Anterior cingulate cortex (tissue), 58 donors: ENCODE results near the gene SATB1.

ENCODE experiments used
- DNase-seq, 58 donors: peaks; one replicate each; lab custom pipeline; 2025; lab: John Stamatoyannopoulos, UW

Gene SATB1

GRCh38 chr3:18434711-18435110, 9.6 kb upstream of the SATB1 start:
- no peak for DNase-seq

DNA sequence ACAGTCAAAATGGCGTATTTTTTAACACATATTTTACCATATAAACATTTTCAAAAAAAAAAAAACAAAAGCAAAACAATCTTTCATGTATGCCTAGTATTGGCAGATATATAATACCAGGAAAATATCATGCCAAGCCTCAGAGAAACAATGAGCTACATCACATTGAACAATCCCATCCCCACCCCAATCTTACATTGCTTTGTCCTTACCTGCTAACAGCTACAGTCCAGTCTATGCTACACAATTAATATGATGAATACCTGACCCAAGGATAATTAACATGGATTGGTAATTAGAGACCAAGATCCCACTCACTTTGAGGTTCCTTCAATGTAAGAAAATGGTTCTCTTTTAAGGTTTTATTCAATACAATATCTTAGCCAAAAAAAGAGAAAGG, 7.6 kb upstream of the SATB1 start:
- no peak for DNase-seq

DNA sequence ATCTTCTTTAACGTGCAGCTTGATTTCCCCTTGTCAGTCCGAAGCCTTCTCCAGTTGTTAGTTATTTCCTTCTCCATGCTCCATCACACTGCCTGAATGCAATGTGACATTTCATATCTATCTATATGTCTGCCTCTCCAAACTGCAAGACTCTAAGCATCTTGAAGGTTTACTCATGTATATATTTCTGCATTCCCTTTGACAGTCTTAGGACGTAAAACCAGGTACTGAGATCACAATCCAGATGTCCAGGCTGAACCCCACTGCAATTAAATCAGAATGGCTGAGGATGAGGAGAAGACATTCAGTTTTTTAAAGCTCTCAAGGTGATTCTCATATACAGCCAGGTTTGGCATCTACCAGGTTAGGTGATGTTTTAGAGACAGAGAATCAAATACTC, 6.1 kb upstream of the SATB1 start:
- DNase-seq = no peak

DNA sequence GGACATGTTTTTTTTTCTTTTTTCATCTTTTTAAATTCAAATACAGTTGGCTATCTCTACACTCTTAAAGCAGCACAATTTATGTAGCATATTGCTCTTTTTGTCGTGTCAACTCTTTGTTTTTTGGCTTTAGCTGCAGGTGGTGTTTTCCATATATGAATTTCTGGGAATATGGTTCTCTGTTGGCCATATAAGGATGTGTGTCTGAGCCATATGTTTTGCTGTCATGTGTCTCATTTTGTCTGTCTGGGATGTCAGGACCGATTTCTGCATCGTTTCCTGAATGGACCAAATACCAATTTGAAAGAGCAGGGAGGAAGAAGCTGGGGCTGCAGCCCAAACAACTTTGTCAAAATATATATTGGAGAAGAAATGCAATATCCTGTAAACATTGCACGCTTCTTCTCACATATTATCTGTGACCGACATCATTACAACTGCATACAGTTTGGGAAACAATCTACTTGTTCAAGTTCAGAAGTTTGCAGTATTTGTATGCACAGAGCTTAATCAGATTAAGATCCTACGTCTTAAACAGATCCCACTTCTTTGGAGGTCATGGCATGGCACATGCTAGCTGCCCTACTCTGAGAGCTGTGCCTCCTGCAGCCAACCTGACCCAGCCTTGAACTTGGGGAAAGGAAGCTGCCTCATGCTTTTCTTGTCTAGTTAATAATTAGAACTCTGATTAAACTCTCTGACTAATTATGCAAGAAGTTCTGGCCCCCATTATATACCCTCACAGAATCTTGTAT, 4.0 kb upstream of the SATB1 start:
- no peak for DNase-seq

GRCh38 chr3:18428036-18428435, 2.9 kb upstream of the SATB1 start:
- no peak for DNase-seq

DNA sequence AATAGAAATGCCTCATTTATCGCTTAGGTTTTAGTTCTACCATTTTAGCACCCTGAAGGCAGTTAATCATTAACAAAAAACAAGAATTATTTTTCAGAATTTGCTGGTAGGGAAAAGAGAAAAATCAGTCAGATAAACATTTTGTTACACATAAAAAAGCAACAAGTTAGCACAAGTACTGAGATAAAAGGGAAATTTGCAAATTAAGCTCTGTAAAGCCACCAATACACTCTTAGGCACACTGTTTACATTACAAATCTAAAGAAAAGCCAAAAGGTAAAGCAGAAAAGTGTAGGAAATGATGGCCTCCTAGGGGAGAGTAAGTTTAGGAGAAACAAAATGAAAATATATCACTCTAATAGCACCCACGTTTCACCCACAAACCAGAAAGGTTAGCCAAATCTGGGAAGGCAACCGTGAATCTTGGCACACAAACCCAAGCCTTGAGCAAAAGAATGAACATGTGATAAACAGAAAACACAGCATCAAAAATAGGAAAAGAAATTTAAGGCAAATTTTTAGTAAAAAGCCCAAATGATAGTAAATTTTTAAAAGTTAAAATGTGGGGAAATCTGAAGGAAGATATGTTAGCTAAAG, 1.6 kb upstream of the SATB1 start:
- DNase-seq = no peak

- DNase-seq = peak in 23 of 58 donors; percentile 40 to 83 (median 67)
Measured at GRCh38 chr3:18425641-18426257, 610 bp upstream of the SATB1 start.

GRCh38 chr3:18424213-18424728, 868 bp downstream of the SATB1 start:
- DNase-seq = peak in 6 of 58 donors; percentile 19 to 59 (median 44)

- DNase-seq = peak in 14 of 58 donors; percentile 5 to 60 (median 24)
Measured at GRCh38 chr3:18423401-18424212, 1.5 kb downstream of the SATB1 start.

DNA sequence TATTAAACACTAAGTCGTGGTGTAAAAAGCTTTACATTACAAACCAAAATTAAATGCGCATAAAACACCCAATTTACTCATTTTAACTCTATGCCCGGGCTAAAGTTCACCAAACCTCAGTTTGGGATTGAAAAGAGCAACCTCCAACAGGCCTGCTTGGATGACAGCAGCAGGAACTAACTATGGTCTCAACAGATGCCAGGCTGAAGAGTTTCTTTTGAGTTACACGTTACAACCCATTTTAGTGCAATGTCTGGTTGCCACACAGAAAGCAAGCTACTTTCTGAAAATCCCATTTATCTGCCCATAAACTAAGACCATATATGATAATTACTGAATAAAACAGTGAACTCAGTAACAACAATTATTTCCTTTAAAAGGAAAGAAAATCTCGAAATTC, 2.2 kb downstream of the SATB1 start:
- no peak for DNase-seq

GRCh38 chr3:18420555-18420954, 4.6 kb downstream of the SATB1 start:
- no peak for DNase-seq

DNA sequence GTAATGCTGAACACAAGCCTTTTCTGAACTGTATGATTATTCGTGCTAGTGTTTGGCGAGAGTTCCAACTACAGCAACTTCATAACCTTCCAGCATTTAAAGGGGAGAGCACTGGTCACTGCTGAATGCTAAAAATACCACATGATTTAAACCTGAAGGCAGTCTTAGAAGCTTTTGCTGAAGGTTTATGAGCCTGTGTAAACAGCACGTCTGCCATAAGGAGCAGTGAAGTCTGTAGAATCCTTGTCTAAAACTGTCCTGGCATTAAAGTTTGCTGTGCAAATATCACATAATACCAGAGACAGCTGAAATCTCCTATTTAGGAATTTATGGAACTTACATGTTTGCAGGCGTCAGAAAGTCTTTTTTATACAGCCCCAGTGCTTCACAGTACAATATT, 5.9 kb downstream of the SATB1 start:
- DNase-seq = no peak

GRCh38 chr3:18417904-18418572, 7.1 kb downstream of the SATB1 start:
- no peak for DNase-seq

DNA sequence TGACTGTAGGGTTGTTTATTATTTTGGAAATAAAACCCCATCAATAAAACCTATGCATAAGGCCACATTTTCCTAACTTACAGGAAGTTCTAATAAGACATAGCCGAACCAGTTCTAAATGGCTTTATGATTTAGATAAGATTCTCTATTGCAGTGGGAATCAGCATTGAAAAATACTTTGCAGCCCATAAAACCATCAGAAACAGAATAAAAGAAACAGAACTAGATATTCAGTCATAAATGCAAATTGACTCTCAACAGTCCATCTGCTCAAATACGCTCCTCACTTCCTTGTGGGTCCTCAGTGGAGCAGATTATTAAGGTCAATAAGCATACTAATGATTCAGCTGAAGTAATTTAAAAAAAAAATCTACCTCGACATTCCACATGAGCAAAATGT, 8.8 kb downstream of the SATB1 start:
- DNase-seq = no peak

GRCh38 chr3:18415839-18416238, 9.3 kb downstream of the SATB1 start:
- no peak for DNase-seq

- DNase-seq = no peak
Measured at GRCh38 chr3:18415167-18415566, 10.0 kb downstream of the SATB1 start.

DNA sequence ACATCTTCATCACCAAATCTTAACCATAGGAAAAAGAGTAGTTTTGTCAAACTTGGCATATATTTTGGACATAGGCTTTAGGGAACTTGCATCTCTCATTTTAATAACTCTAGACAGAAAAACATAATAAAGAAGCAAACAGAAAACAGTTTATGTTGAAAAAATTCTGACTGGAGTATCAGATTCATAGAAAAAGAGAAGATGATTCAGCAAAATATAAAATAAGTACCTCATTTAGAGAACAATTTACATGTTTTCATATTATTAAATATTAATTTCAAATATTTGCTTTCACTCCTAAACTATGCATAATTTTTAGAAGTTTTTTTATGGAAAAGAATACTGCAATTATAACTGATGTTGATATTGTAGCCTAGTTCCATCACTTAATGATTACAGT, 12.5 kb downstream of the SATB1 start:
- no peak for DNase-seq

DNA sequence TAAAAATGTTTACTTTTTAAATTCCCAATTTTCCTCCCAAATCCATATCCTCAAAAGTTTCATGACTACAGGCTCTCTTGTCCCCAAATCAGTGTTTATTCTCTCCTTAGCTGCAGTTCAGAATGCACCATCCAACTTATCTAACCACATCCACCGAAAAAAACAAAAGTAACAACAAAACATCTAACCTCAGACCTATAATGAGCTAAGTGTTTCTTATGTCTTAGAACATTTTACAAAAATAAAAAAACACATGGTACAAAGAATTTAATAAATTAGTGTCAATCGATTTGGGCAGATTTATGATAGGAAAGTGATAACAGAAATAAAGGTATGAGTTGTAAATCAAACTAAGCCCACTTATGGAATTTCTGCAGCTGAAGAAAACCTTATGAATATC, 13.6 kb downstream of the SATB1 start:
- no peak for DNase-seq

- no peak for DNase-seq
Measured at GRCh38 chr3:18410205-18410604, 14.9 kb downstream of the SATB1 start.

DNA sequence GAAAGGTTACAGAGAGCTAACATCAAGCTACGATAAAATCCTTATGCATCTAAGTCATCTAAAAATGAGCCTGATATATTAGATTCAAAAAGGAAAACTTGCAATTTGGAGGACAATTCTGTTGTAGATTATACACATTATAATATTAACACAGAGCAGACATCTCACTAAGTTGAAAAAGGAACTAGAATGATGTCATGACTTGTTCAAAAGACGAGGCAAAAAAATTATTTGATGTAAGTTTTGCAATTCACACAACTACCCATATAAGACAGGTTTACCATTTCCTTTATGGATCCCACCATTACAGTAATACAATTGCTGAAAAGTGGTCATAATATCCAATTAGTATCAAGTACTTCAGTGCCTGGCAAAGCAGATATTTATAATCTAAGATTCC, 15.9 kb downstream of the SATB1 start:
- DNase-seq = no peak
